ENCODE measurements around the gene GIGYF1. TPM values are rescaled to one million over a fixed set of nuclear protein-coding genes. Genes with fewer than 3 reads are reported as not detected.

The GIGYF1 gene
- total and polyA plus RNA-seq, 2 of the 13 experiments (the other 11 are each of a cell fraction or from before 2014, with no cell fraction given), result 7.6 to 16.1 TPM

GRCh38 chr7:100719523-100720278 is 25.7 kb upstream of the GIGYF1 start (continued):
- TF ChIP-seq ZNF546 (CRISPR knock-in tag; conservative IDR thresholded peaks at IDR 0.05), result no peak
- no peak; the same call in 1 of the 2 replicates for TF ChIP-seq LBX2 (CRISPR knock-in tag; IDR thresholded peaks at IDR 0.05; ENCODE audit: borderline replicate concordance)
- no peak for TF ChIP-seq ZBTB4 (CRISPR knock-in tag; IDR thresholded peaks at IDR 0.05; ENCODE audit: borderline replicate concordance)
- TF ChIP-seq ZNF766 (CRISPR knock-in tag; IDR thresholded peaks at IDR 0.05; ENCODE audit: borderline replicate concordance), result no peak
- no peak for TF ChIP-seq ZUFSP (CRISPR knock-in tag; IDR thresholded peaks at IDR 0.05; ENCODE audit: borderline replicate concordance)
- no peak for TF ChIP-seq ZNF431 (CRISPR knock-in tag; IDR thresholded peaks at IDR 0.05; ENCODE audit: borderline replicate concordance, low read depth)
- TF ChIP-seq ZNF44 (CRISPR knock-in tag; IDR thresholded peaks at IDR 0.05), result no peak
- no peak for TF ChIP-seq CENPX (CRISPR knock-in tag; IDR thresholded peaks at IDR 0.05)
- no peak for TF ChIP-seq ZNF256 (CRISPR knock-in tag; conservative IDR thresholded peaks at IDR 0.05)
- TF ChIP-seq MXD4 (CRISPR knock-in tag; IDR thresholded peaks at IDR 0.05), result no peak
- no peak for TF ChIP-seq ZBTB34 (CRISPR knock-in tag; IDR thresholded peaks at IDR 0.05)
- no peak for TF ChIP-seq ZNF484 (CRISPR knock-in tag; IDR thresholded peaks at IDR 0.05; ENCODE audit: borderline replicate concordance, low read depth)
- TF ChIP-seq HOXA7 (CRISPR knock-in tag; IDR thresholded peaks at IDR 0.05), result no peak
- no peak for TF ChIP-seq SRSF1 (optimal IDR thresholded peaks at IDR 0.05; ENCODE audit: low read depth, low read length)
- TF ChIP-seq ZNF607 (CRISPR knock-in tag; IDR thresholded peaks at IDR 0.05; ENCODE audit: borderline replicate concordance), result peak; percentile 55; the same call in 1 of the 2 replicates
- no peak for TF ChIP-seq CHD2 (IDR thresholded peaks at IDR 0.05; ENCODE audit: low read depth, low read length)
- TF ChIP-seq ZNF713 (CRISPR knock-in tag; IDR thresholded peaks at IDR 0.05), result no peak
- peak; percentile 57 for TF ChIP-seq STAG1 (CRISPR knock-in tag; IDR thresholded peaks at IDR 0.05)
- TF ChIP-seq MAFK (conservative IDR thresholded peaks at IDR 0.05 in 1 of 2, IDR thresholded peaks at IDR 0.05 in 1 of 2; ENCODE audit: low read length in 2 of 2), result no peak
- no peak for TF ChIP-seq ZNF781 (CRISPR knock-in tag; IDR thresholded peaks at IDR 0.05; ENCODE audit: borderline replicate concordance, not compliant biosample characterization)
- no peak for TF ChIP-seq SYNCRIP (IDR thresholded peaks at IDR 0.05; ENCODE audit: insufficient read depth, low read depth, low read length)
- no peak for TF ChIP-seq MEF2D (CRISPR knock-in tag; IDR thresholded peaks at IDR 0.05)
- no peak for TF ChIP-seq ZEB1 (IDR thresholded peaks at IDR 0.05; ENCODE audit: insufficient replicate concordance, low read depth)

Data from HepG2 (cell line).